Astrocyte of the spinal cord (primary cell): Measurements from ENCODE around the gene ORAI2.

Experiments used
- DNase-seq: peaks from one replicate; pipeline ENCODE4 v3.0.0; 2011; ENCODE audit warnings: low read depth, low spot score
- H3K4me3 ChIP-seq: 2 replicates; pipeline ENCODE4 v1.5.1; 2011; ENCODE audit warnings: low read depth, mild to moderate bottlenecking, low read length, moderate library complexity
- in situ Hi-C: cut with HindIII; loops from 2 replicates; pipeline ENCODE4 v1.10.0; 2017; ENCODE audit warnings: low sequenced_read_pairs
- TF ChIP-seq, protein P1 (sequence below): IDR thresholded peaks from 2 replicates; pipeline ENCODE4 v1.5.1; 2012; ENCODE audit warnings: low read depth, mild to moderate bottlenecking, low read length, inconsistent platforms

Gene ORAI2

DNA sequence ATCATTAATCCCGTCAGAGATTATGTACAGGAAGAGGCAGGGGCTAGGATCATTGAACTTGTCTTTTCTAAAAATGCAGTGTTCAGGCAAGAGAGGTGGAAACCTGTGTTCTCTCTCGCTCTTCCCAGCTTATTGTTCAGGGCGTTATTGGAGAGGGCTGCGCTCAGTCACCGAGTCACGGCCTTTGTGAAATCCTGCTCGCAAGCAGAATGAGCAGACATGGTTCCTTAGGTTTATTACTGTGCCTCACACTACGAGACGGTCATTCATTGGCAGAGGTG is 37.8 kb upstream of the ORAI2 start:
- DNase-seq: peak; percentile 20
- in situ Hi-C loops: no loop called here
- H3K4me3 ChIP-seq: peak overlapping the region; percentile 98
- TF ChIP-seq, protein P1, sequence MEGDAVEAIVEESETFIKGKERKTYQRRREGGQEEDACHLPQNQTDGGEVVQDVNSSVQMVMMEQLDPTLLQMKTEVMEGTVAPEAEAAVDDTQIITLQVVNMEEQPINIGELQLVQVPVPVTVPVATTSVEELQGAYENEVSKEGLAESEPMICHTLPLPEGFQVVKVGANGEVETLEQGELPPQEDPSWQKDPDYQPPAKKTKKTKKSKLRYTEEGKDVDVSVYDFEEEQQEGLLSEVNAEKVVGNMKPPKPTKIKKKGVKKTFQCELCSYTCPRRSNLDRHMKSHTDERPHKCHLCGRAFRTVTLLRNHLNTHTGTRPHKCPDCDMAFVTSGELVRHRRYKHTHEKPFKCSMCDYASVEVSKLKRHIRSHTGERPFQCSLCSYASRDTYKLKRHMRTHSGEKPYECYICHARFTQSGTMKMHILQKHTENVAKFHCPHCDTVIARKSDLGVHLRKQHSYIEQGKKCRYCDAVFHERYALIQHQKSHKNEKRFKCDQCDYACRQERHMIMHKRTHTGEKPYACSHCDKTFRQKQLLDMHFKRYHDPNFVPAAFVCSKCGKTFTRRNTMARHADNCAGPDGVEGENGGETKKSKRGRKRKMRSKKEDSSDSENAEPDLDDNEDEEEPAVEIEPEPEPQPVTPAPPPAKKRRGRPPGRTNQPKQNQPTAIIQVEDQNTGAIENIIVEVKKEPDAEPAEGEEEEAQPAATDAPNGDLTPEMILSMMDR: no peak

DNA sequence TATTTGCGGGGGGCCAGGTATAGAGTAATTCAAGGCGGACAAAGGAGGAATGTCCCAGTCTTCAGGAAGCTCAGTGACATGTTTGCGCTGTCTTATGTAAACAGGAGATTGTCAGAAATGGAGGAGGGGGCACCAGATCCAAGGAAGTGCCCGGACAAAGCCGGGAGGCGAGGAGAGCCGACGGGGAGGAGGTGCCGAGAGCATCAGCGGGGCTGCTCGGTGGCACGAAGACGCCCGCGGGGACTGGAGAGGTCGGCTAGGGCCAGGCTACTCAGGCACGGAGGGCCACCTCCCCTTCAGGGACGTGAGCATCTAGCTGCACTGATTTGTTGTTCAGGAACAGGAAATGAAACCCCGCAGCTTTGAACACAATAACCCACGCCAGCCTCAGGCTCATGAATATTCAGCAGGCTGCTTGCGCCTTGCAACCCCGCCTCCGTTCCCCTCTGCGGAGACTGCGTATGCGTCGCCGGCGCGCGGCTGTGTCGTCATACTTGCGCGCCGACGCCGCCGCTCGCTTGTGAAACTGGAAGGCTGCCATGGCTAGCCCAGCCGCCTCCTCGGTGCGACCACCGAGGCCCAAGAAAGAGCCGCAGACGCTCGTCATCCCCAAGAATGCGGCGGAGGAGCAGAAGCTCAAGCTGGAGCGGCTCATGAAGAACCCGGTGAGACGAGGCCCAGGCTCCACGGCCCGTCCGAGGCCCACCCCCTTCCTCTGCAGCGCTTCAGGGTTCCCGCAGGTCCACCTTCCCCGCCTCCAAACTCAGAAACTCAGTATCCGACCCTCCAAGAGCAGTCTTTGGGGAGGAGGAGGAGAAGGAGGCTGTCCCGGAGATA is 37.3 kb upstream of the ORAI2 start, which contains the start of gene PRKRIP1:
PRKRIP1 (plus strand) TSS at position 491 of the 837 bp plus-strand sequence; CDS start at position 540, 49 bp downstream.
- DNase-seq: peak; percentile 93
- in situ Hi-C loops: no loop called here
- TF ChIP-seq, protein P1: no peak
- H3K4me3 ChIP-seq: peak within 1 kb of the TSS; percentile 98

DNA sequence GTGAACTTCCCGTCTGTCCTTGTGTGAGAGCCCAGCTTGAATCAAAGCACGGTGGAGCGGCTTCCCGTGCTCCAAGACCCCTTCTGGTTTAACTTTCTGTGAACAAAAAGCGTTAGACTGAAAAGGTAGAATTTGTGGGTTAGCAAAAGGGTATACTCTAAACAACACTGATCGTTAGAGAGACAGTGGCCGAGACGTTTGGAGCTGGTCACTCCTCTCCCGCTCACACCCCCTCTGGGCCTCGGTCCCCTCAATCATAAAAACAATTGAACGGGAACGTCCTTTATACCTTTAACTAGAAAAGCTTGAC is 36.7 kb upstream of the ORAI2 start:
- no peak for DNase-seq
- H3K4me3 ChIP-seq: peak overlapping the region; percentile 98
- TF ChIP-seq, protein P1: no peak
- in situ Hi-C loops: no loop called here

DNA sequence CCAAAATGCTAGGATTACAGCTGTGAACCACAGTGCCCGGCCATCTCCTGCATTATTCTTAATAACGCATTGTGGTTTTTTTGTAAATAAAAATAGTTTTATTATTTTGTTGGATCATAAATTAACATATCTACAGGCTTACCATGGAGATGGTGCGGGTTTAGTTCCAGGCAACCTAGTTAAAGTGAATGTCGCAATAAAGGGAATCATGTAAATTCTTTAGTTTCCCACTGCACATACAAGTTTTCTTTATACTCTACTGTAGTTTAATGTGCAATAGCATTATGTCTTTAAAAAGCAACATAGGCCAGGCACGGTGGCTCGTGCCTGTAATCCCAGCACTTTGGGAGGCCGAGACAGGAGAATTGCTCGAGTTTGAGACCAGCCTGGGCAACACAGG is 34.8 kb upstream of the ORAI2 start:
- DNase-seq: no peak
- TF ChIP-seq, protein P1: no peak
- no peak overlapping the region for H3K4me3 ChIP-seq
- in situ Hi-C loops: no loop called here

DNA sequence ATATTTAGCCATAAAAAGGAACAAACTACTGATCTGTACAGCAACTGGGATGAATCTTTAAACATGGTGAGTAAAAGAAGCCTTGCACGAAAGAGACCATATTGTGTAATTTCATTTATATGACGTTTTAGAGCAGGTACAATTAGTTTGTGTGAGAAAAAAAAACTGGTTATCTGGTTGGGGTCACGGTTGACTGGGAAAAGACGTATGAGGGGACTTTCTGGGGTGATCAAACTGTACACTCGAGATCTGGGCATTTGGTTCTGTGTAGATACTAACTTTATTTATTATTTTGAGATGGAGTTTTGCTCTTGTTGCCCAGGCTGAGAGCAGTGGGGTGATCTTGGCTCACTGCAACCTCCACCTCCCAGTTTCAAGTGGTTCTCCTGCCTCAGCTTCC is 33.0 kb upstream of the ORAI2 start:
- no peak for DNase-seq
- no peak overlapping the region for H3K4me3 ChIP-seq
- TF ChIP-seq, protein P1: no peak
- in situ Hi-C loops: no loop called here

DNA sequence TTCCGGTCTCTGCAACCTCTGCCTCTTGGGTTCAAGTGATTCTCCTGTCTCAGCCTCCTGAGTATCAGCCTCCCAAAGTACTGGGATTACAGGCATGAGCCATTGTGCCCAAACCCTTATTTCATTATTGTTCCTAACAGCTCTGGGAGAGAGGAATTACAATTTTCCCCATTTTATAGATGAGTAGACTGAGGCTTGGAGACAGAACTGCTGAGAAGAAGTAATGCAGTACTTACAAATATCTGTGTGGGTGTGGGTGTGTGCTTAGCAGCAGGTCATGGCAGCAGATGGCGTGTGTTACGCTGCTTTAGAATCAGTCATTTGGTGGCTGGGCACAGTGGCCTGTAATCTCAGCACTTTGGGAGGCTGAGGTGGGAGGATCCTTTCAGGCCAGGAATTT is 29.8 kb upstream of the ORAI2 start:
- TF ChIP-seq, protein P1: no peak
- no peak overlapping the region for H3K4me3 ChIP-seq
- in situ Hi-C loops: no loop called here
- no peak for DNase-seq
